ENCODE data around the gene SAMD5. TPM values are rescaled to one million over a fixed set of nuclear protein-coding genes. Genes with fewer than 3 reads are reported as not detected.

SAMD5 gene
- total and polyA plus RNA-seq, 2 of the 8 experiments (the other 6 are each of a cell fraction or from before 2014, with no cell fraction given): 0.02 to 0.04 TPM

DNA sequence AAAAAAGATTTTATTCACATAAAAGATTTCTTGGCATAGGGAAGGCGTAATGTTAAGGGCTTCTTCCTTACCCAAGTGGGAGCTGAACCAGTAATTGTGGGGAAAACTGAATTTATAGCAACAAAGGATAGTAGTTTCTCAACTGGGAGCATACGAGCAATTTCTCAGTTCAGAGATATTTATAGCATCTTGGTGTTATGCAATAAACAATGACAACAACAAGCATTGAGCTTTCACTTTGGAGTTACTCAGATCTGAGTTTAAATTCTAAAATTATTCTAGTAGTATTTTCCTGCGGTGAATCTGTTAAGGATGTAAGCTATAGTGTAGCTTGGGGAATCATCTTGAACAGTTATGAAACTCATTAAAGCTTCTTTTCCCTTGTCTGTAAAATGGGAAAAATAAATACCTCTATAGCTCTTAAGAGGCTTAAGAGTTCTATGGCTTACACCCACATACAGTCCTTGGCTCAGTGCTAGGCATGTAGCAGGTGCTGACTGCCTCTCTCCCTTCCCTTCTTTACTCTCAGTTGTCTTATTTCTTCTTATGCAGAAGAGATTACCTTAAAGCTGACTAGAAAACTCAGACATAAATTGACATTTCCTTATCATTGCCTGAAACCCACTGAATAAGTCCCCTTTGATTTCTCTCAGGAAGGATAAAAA is 58.8 kb downstream of the SAMD5 start:
- no peaks in the 10 kb centered on the region for H4K20me1 ChIP-seq (replicated peaks in 1 of 2; ENCODE audit: control insufficient read depth in 1 of 2, insufficient read depth in 2 of 2, low read length in 2 of 2)
- no peaks in the 10 kb centered on the region for H3K27me3 ChIP-seq (replicated peaks in 1 of 4; ENCODE audit: control insufficient read depth in 3 of 4, extremely low read depth in 1 of 4, insufficient read depth in 3 of 4, low read length in 3 of 4)
- H2BK15ac ChIP-seq (ENCODE audit: low read length): no peak overlapping the region
- H3K14ac ChIP-seq (ENCODE audit: insufficient read length): no peak overlapping the region
- no peak overlapping the region for H3K18ac ChIP-seq (ENCODE audit: extremely low read depth, low read length)
- no peak overlapping the region for H3K9ac ChIP-seq (replicated peaks in 1 of 4; ENCODE audit: extremely low read depth in 1 of 4, low read depth in 3 of 4, low read length in 3 of 4)
- no peaks in the 10 kb centered on the region for H3K9me3 ChIP-seq (ENCODE audit: insufficient read depth in 2 of 2, low read depth in 1 of 2, low read length in 1 of 2)
- no peaks in the 10 kb centered on the region for H3K23me2 ChIP-seq (ENCODE audit: low read depth, low read length)
- no peak overlapping the region for H4K8ac ChIP-seq (ENCODE audit: extremely low read depth, insufficient read depth, low read length)
- no peak overlapping the region for H2AK5ac ChIP-seq (ENCODE audit: low read depth, low read length)
- H2BK20ac ChIP-seq (ENCODE audit: low read length): no peak overlapping the region
- no peak for FAIRE-seq
- no peak overlapping the region for H3K56ac ChIP-seq (replicated peaks; ENCODE audit: insufficient read length, low read depth, low read length)
- no peak overlapping the region for H3K23ac ChIP-seq (ENCODE audit: insufficient read length)
- 86% methylated on average over 3 of the region's 3 CpGs; no CpG with 5 or more reads in 1 of the 2 experiments for WGBS, 2 experiments (ENCODE audit: extremely low coverage in 1 of 2, insufficient coverage in 1 of 2, insufficient read length in 1 of 2, insufficient replicate concordance in 2 of 2, low coverage in 1 of 2, low lambda C conversion rate in 2 of 2, missing lambda C conversion rate in 1 of 2)
- DNase-seq (ENCODE audit: low read depth in 1 of 2, low spot score in 2 of 2): no peak
- no peak overlapping the region for H4K5ac ChIP-seq (ENCODE audit: insufficient read length, low read depth, low read length)
- H3K4me2 ChIP-seq (ENCODE audit: insufficient read depth in 1 of 2, low read depth in 2 of 2, low read length in 2 of 2): no peak overlapping the region
- no peaks in the 10 kb centered on the region for H3K36me3 ChIP-seq (ENCODE audit: control insufficient read depth in 2 of 4, insufficient read depth in 4 of 4, low read length in 3 of 4)
- POLR2A ChIA-PET (ENCODE audit: partially characterized antibody): no interaction called here
- no peak overlapping the region for H3K27ac ChIP-seq (ENCODE audit: low read depth, low read length)
- no peaks in the 10 kb centered on the region for H3K4me1 ChIP-seq (replicated peaks in 1 of 4; ENCODE audit: control insufficient read depth in 3 of 4, insufficient read depth in 4 of 4, low read length in 3 of 4)
- no peak overlapping the region for H2BK120ac ChIP-seq (replicated peaks; ENCODE audit: low read depth, low read length)
- CTCF ChIA-PET (ENCODE audit: partially characterized antibody): interaction anchor here (0.5 to 0.7 kb wide), 3 partner anchors 8 to 177 kb away, joined by 3 to 4 read pairs (median 3); no protein-coding TSS in a partner anchor
- no peaks in the 10 kb centered on the region for H3K79me2 ChIP-seq (ENCODE audit: control insufficient read depth in 1 of 2, insufficient read depth in 2 of 2, low read length in 2 of 2)
- H3K4me3 ChIP-seq (ENCODE audit: extremely low read depth in 1 of 4, insufficient read depth in 2 of 4, low read depth in 3 of 4, low read length in 4 of 4): no peak overlapping the region
- H2BK12ac ChIP-seq (ENCODE audit: low read depth, low read length): no peak overlapping the region
- no peak overlapping the region for H2AFZ ChIP-seq (ENCODE audit: low read length)
- no peak overlapping the region for H4K91ac ChIP-seq (replicated peaks; ENCODE audit: insufficient read length, low read length)
- H2BK5ac ChIP-seq (ENCODE audit: low read depth, low read length): no peak overlapping the region
- no peak overlapping the region for H3K4ac ChIP-seq (replicated peaks; ENCODE audit: insufficient read length, low read depth, low read length)
- no peaks in the 10 kb centered on the region for H3K79me1 ChIP-seq (ENCODE audit: low read depth, low read length)
- TF ChIP-seq RXRA (IDR thresholded peaks at IDR 0.05; ENCODE audit: insufficient read depth, low read depth, low read length) (no peak), YY1 (IDR thresholded peaks at IDR 0.05; ENCODE audit: low read depth, low read length) (no peak), CHD2 (IDR thresholded peaks at IDR 0.05; ENCODE audit: low read length) (no peak), NRF1 (IDR thresholded peaks at IDR 0.05; ENCODE audit: low read depth, low read length) (no peak), POU5F1 (IDR thresholded peaks at IDR 0.05; ENCODE audit: low read depth, low read length) (no peak), MAFK (IDR thresholded peaks at IDR 0.05; ENCODE audit: low read depth, low read length) (no peak), SP2 (IDR thresholded peaks at IDR 0.05; ENCODE audit: low read length) (no peak), BRCA1 (IDR thresholded peaks at IDR 0.05; ENCODE audit: low read depth, low read length) (no peak), RNF2 (IDR thresholded peaks at IDR 0.05; ENCODE audit: borderline replicate concordance, low read depth, low read length, missing control alignments, poor library complexity, severe bottlenecking) (no peak), RFX5 (IDR thresholded peaks at IDR 0.05; ENCODE audit: borderline replicate concordance, low read depth, low read length) (no peak), KDM5A (IDR thresholded peaks at IDR 0.05; ENCODE audit: low read length) (no peak), CEBPB (IDR thresholded peaks at IDR 0.05; ENCODE audit: low read depth, low read length) (no peak), RBBP5 (IDR thresholded peaks at IDR 0.05; ENCODE audit: borderline replicate concordance, low read depth, low read length) (no peak)
- TF ChIP-seq, protein P1, sequence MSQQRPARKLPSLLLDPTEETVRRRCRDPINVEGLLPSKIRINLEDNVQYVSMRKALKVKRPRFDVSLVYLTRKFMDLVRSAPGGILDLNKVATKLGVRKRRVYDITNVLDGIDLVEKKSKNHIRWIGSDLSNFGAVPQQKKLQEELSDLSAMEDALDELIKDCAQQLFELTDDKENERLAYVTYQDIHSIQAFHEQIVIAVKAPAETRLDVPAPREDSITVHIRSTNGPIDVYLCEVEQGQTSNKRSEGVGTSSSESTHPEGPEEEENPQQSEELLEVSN (IDR thresholded peaks at IDR 0.05): no peak

All from H1 (cell line).